GM21526 (cell line): ENCODE measurements around the gene ITPRIPL1.

ENCODE experiments used
- ATAC-seq: cut with Tn5 transposase; IDR thresholded peaks from one replicate; pipeline ENCODE4 v1.9.1; 2021; ENCODE audit warnings: moderate library complexity; ENCODE audit not compliant: unreplicated experiment, low FRiP score

ITPRIPL1 gene

DNA sequence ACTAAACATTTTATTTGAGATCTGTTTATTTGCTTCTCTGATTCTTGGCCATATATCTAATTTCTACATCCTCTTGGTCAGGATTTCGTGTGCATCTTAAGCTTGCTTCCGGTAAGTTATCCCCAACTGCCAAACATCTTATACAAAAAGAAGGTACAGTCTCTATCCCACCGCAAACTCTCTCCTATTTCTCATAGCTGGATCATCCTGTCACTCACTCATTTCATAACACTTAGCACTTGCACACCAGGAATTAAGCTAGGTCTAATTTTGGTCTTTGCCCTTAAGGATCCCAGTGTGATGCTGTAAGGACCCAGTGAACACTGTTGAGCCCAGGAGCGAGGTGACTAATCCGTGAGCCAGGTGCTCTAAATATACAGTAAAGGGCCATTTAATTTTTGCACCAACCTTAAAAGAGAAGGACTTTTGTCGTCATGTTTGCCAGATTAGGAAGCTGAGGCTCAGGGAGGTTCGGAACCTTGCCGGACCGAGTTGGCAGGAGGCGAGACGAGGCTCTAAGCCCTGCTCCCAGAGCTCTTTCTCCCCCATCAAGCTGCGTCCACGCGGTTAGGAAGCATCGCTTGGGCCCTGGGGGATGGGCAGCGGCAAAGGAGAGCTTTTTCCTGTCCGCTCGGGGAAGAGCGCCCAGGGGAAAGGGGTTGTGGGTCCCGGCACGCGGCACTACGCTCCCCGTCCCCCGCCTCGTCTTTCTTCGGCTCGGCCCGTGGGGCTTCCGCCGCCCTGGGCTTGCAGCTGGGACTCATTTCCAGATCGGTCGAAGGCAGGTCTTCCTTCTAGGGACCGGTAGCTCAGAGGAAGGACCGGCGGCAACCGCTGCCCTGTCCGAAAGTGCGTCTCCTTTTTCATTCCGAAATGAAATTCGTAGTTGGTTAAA is 4.1 kb upstream of the ITPRIPL1 start:
- ATAC-seq = peak; percentile 22

DNA sequence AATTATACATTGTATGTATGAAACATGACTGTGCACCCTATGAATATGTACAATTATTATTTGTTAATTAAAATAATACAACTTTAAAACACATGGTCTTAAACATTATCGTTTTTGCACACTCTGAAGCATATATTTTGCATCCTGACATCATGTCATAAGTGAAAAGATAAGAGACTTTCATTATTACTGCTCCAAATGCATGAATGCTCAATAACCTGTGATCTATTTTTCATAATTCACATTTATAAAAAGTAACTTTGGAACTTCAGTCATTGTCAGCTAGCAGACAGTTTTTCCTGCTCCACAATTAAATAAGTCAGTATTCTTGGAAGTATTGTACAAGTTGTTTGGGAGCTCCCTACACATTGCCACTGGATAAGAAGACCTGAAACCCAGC is 1.3 kb upstream of the ITPRIPL1 start:
- no peak for ATAC-seq

GRCh38 chr2:96324721-96325040 is 436 bp upstream of the ITPRIPL1 start:
- ATAC-seq = no peak

DNA sequence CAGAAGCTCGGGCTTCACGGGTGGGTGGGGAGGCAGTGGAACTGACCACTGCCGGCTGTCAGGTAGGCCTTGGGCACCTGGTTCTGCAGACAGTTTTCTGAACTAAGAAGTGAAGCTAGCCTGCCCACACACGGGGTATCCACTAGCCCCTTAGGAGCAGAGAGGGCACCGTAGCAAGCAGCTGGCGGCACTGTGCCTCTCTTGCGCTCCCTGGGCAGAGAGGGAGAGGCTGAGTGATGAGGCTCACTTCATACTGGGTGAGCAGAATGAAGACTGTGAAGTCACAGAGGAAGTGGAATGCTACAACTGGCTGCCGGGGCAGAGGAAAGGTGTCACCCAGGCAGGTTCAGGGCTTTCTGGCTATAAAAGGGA is 753 bp downstream of the ITPRIPL1 start:
- no peak for ATAC-seq

GRCh38 chr2:96326564-96326963 is 1.4 kb downstream of the ITPRIPL1 start:
- ATAC-seq = no peak

- no peak for ATAC-seq
Measured at GRCh38 chr2:96326990-96327820, 2.1 kb downstream of the ITPRIPL1 start.

GRCh38 chr2:96329456-96329855 is 4.3 kb downstream of the ITPRIPL1 start:
- ATAC-seq = no peak

GRCh38 chr2:96329874-96330273 is 4.8 kb downstream of the ITPRIPL1 start:
- ATAC-seq = no peak

DNA sequence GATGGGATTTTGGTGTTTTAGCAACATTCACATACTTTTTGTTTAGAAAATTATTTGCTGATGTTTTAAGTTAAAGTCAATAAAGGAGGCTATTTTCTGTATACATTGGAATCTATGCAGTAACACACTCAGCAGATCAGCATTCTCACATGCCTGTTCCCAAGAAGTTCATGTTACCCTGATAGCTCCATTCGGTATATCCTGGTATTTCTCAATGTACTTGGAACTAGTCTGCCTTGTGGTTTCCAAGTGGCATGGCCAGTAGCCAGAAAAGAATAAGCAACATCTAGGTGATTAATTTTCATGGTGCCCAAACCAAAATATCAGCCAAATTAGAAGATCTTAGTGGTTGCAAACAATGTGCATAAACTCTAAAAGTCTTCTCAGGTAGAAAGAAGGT is 5.3 kb downstream of the ITPRIPL1 start:
- no peak for ATAC-seq

DNA sequence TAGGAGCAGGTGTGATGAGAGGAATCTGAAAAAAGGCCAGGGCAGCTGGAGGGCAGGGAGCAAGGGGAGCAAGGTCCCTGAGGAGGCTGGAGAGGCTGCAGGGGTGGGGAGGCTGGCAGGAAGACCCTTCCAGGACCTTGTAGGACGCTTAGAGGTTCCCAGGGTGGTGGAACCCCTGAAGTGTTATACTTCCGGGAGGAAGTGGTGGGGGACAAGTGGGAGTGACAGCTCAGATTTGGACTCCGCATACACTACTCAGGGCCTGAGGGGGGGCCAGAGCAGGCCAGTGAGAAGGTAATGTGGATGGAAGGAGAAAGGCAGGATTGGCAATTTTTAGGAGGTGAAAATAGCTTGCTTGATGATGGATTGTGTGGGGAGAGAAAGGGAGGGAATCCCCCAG is 8.6 kb downstream of the ITPRIPL1 start:
- ATAC-seq = no peak

- peak; percentile 5 for ATAC-seq
Measured at GRCh38 chr2:96336104-96336775, 11.1 kb downstream of the ITPRIPL1 start.

- ATAC-seq = no peak
Measured at GRCh38 chr2:96336873-96337272, 11.8 kb downstream of the ITPRIPL1 start.

GRCh38 chr2:96340493-96341414 is 15.6 kb downstream of the ITPRIPL1 start:
- no peak for ATAC-seq

- no peak for ATAC-seq
Measured at GRCh38 chr2:96341641-96342040, 16.5 kb downstream of the ITPRIPL1 start.

- no peak for ATAC-seq
Measured at GRCh38 chr2:96342085-96342484, 17.0 kb downstream of the ITPRIPL1 start.

GRCh38 chr2:96344011-96344410 is 18.9 kb downstream of the ITPRIPL1 start:
- peak; percentile 45 for ATAC-seq

DNA sequence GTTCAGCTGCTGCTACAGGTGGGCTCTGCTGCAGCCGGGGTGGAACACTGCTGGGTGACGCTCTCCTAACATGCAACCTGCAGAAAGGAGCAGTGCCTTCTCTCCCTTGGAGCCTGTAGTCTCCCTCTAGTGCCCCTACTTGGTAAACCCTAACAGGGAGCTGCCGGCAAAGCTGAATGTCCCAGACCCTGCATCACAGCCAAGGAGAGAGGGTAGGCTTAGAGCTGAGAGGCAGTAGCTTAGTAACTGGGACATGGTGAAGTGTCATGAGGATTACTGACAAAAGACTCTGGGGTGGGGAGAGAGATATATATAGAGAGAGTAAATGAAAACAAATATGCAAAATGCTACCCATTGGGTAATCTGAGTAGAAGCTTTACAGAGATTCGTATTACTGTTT is 20.3 kb downstream of the ITPRIPL1 start:
- no peak for ATAC-seq

DNA sequence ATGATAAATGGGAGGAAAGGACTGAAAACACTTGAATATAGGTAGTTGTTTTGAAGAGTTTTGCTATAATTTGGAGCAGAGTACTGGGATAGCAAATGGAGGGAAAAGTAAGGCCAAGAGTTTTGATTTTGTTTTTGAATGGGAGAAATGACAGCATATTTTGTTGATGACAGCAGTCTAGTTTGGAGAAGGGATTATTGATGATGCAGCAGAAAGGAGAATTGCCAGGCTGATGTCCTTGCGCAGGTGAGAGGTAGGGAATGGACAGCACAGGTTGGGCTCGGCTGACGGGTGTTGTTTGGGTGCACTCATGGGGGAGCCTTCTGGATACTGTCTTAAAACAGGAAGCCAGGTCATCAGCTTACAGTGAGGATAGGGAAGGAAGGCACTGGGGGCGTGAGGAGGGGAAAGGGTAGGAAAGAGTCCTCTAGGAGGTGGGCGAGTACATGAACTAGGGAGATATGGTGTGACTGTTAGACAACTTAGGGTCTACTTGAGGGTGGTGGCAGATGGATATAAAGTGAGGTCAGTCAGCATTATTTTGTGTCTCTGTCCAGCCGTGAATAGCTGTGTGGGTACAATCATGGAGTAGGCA is 20.8 kb downstream of the ITPRIPL1 start:
- ATAC-seq = no peak

DNA sequence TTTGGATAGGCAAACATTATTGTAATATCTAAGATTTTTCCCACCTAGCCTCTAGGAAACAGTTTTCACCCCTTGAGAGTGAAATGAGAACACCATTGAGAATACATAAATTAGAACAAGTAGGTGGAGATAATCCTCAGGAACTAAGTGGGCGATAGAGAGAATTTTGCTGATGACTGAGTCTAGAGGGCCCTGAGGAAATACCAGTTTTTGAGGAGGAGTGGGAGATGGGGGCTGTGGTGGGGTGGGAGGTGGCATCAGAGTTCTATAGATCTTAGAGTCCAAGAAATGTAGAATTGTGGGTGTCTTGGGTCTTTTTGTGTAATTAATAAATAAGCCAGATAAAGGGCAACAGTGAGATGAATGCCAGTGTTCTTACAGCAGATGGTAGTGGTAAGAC is 22.3 kb downstream of the ITPRIPL1 start:
- no peak for ATAC-seq

DNA sequence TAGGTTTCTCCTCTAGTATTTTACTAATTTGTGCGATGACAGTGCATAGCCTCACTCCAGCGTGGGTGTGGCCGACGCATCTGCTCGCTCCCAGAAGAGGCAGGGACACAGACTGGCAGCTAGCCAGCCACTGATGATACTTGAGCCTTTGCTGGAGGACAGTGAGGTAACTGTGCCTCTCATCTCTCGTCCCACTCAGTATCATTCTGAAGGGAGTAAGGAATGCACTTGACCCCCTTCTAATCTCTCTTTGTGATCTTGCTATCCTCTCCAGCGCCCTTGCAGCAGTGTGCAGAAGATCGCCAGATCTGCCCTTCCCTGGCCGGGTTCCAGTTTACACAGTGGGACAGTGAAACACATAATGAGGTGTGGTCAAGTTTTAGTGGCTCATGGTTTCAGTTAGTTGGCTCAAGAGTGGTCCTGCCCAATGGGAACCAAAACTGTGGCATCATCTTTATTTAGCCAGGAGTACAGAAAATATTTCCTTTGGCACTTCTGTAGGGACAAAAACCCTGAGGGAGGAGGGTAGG is 28.0 kb downstream of the ITPRIPL1 start:
- ATAC-seq = no peak
